ENCODE measurements around the gene ARL6IP4. TPM values are rescaled to one million over a fixed set of nuclear protein-coding genes. Genes with fewer than 3 reads are reported as not detected.

Gene ARL6IP4
- total RNA-seq, 1 donor from 2014 or later = 147 TPM

Small RNA genes within 50 kb of the gene (microRNA-seq; reads per million reads assigned to microRNA genes)
- gene MIR4304 (ENCODE audit: borderline number of aligned reads, borderline replicate concordance) = not detected

Small RNA genes within 50 kb of the gene (small RNA-seq; reads per million reads assigned to genes)
- not detected for gene ARL6IP4
- not detected for gene MIR4304

Other genes with a start within 250 kb of the ARL6IP4 start
- 0.25 TPM for gene HCAR1, start 249.8 kb upstream of the ARL6IP4 start, total RNA-seq
- gene DENR, start 227.9 kb upstream of the ARL6IP4 start, total RNA-seq = 18.2 TPM
- gene CCDC62, start 206.1 kb upstream of the ARL6IP4 start, total RNA-seq = 0.98 TPM
- 66.0 TPM for gene HIP1R, start 145.2 kb upstream of the ARL6IP4 start, total RNA-seq
- gene VPS37B, start 84.6 kb upstream of the ARL6IP4 start, total RNA-seq = 34.9 TPM
- 4.2 TPM for gene ABCB9, start 14.2 kb upstream of the ARL6IP4 start, total RNA-seq
- 26.0 TPM for gene OGFOD2, start 5.4 kb upstream of the ARL6IP4 start, total RNA-seq
- gene PITPNM2, start 170.4 kb downstream of the ARL6IP4 start, total RNA-seq = 8.1 TPM